Caki2 (cell line): ENCODE data around the gene RUVBL2. TPM values are rescaled to one million over a fixed set of nuclear protein-coding genes. Genes with fewer than 3 reads are reported as not detected.

Source experiments
- DNase-seq: peaks from one replicate; pipeline ENCODE4 v3.0.0-alpha.2; 2015; ENCODE audit warnings: low read depth
- in situ Hi-C: cut with HindIII; loops from 2 replicates; pipeline ENCODE4 v1.10.0; 2016; ENCODE audit warnings: low sequenced_read_pairs, low pct_unique_long_range_greater_than_20kb, mixed read lengths
- total RNA-seq: library from RNA; depleted of rRNA; stranded (reverse); fragments of >200 nt; shearing (Covaris generic); gene quantifications from 2 replicates; pipeline ENCODE4 v1.2.3, GENCODE V29; 2014; ENCODE audit warnings: low replicate concordance

The RUVBL2 gene
- total RNA-seq, 1 experiment from 2014 or later: 608 TPM

DNA sequence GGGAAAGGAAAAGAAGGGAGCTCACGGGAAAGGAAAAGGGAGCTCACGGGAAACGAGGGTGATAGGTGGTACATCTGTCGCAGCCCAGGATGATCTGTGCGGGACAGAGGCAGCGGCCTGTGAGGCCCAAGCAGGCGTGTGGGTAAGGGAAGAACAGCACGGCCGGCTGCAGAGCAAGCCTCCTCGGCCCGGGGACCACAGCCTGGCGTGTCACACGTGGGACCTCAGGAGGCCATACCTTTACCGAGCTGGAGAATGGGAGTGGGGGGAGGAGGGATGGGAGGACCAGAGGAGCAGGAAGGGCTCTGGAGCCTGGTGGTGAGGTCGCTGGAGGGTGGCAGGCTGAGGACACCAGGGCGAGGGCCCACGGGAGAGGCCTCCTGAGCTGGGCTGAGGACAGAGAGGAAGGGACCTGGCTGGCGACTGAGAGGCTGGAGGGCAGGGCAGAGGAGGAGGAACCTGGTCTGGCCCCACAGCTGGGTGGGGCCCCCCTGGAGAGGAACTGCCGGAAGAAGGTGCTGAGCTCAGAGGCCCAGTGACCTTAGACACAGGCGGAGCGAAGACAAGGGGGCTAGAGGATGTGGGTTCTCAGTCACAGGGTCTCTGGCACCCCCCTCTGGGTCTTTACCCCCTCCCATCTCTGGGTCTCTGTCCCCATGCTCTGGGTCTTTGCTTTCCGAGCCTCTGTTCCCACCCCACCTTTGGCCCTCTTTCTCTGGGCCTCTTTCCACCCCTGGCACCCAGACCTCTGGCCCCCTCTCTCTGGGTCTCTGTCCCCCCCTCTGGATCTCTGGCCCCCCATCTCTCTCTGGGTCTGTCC, 31.4 kb upstream of the RUVBL2 start:
- DNase-seq: peak; percentile 92
- in situ Hi-C loops: no loop called here

DNA sequence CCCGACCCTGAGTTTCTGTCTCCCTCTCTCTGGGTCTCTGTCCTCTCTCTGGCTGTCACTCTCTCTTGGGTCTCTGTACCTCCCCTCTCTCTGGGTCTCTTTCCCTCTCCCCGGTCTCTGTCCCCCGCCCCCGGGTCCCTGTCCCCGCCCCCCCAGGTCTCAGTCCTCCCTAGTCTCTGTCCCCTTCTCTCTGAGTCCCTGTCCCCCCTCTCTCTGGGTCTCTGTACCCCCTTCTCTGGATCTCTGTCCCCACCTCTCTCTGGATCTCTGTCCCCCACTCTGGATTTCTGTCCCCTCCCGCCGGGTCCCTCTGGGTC, 30.9 kb upstream of the RUVBL2 start:
- in situ Hi-C loops: no loop called here
- no peak for DNase-seq

DNA sequence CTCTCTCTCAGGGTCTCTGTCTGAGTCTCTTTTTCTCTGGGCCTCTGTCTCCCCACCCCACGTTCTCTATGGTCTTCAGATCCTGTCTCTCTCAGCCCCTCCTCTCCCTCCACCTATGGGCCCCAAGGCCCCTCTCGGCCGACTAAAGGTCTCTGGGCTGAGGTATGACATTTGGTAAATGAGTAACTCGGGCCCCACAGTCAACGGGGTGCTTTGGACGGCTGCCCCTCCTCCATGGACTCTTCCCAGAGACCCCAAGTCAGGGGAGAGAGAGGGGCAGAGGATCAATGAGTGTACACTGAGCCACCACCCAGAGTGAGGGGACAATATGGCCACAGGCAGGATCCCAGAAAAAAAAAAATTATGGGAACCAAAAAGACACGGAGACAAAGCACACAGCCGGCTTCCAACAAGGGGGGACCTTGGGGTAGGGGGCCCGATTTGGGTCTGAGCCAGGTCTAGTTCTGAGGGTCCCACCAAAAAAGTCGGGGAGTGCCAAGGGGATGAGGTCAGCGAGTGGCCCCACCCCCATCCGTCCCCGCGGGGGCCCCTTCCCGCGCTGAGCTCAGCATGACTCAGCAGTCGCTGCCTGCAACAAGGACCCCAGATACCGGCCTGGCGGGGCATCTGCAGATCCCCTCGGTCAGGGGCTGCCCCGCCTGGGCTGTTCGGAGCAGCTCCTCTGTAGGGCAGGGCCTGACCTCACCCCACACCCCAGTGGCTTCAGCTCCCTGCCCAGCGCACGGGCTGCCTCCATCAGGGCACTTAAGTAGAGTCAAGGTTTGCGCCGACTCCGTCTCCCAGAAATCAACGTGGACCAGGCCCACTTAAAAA, 30.1 kb upstream of the RUVBL2 start:
- DNase-seq: peak; percentile 89
- in situ Hi-C loops: no loop called here

DNA sequence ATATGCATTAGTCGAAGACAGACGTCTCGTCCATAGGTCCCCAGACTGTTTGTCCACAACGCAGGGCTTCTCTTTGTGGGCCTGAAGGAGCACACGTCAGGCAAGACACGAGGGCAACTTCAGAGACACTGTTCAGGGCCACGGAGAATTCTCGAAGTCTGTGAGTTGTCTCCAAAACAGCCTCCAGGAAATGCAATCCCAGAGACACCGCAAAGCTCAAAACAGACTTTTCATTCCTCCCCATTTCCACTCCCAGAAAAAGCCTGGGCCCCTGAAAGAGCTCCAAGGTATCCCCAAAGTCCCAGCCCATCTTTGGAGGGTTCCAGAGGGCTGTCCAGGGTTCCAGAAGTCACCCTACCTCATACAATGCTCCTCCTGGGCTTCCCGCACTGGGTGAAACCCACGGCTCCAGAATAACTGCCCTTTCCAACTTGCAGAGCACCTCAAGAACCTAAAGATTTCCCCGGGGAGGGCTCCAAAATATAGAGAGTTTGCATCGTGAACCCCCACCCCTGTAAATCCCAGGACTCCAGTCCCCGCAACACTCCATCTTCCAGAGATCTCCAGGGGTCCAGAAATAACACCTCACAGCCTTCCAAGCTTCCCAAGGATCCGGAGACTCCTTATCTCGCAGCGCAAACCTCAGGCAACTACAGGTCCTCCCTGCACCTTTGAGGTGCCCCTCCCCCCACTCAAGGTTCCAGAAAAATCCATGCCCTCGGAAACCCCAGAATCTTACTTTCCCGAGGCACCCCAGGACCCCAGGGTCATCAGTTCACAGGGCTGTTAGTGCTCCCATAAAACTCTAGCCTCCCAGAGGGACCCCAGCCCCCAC, 29.3 kb upstream of the RUVBL2 start:
- peak; percentile 65 for DNase-seq
- in situ Hi-C loops: no loop called here

DNA sequence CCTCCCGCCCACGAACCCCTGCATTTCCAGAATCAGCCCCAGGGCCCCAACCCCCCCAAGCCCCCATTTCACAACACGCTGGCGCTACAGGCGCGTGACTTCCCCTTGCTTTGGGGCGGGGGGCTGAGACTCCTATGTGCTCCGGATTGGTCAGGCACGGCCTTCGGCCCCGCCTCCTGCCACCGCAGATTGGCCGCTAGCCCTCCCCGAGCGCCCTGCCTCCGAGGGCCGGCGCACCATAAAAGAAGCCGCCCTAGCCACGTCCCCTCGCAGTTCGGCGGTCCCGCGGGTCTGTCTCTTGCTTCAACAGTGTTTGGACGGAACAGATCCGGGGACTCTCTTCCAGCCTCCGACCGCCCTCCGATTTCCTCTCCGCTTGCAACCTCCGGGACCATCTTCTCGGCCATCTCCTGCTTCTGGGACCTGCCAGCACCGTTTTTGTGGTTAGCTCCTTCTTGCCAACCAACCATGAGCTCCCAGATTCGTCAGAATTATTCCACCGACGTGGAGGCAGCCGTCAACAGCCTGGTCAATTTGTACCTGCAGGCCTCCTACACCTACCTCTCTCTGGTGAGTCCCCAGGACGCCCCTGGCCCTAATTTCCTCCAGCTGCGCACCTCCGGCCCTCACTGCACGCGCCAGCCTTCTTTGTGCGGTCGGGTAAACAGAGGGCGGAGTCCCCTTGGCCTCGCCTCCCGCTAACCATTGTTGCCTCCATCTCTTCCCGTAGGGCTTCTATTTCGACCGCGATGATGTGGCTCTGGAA, 28.5 kb upstream of the RUVBL2 start, which contains the start of gene FTL:
Gene FTL (plus strand): TSS at position 270 of the 766 bp plus-strand sequence. CDS start 199 bp downstream, at position 469.
- in situ Hi-C loops: no loop called here
- peak; percentile 97 for DNase-seq

DNA sequence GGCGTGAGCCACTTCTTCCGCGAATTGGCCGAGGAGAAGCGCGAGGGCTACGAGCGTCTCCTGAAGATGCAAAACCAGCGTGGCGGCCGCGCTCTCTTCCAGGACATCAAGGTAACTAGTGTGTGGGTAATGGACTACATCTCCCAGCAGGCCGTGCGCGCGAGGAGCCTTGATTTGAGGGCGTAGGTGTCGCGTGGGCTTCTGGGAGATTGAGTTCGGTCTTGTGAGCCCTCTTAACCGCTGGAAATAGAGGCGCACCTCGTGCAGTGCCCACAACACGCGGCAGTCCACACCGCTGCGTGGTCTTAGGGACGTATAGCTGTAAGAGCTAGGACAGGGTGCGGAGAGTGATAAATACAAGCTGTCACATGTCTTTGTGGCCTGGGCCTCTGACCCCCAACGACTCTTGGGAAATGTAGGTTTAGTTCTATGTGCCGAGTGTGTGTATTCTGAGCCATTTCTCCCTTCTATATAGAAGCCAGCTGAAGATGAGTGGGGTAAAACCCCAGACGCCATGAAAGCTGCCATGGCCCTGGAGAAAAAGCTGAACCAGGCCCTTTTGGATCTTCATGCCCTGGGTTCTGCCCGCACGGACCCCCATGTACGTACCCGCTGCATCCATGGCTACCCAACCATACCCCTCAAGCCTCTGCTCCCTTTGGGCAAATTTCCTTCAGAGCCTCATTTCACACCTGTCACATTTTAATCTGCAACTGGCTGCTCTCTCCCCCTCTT, 27.7 kb upstream of the RUVBL2 start:
- in situ Hi-C loops: no loop called here
- DNase-seq: peak; percentile 74

DNA sequence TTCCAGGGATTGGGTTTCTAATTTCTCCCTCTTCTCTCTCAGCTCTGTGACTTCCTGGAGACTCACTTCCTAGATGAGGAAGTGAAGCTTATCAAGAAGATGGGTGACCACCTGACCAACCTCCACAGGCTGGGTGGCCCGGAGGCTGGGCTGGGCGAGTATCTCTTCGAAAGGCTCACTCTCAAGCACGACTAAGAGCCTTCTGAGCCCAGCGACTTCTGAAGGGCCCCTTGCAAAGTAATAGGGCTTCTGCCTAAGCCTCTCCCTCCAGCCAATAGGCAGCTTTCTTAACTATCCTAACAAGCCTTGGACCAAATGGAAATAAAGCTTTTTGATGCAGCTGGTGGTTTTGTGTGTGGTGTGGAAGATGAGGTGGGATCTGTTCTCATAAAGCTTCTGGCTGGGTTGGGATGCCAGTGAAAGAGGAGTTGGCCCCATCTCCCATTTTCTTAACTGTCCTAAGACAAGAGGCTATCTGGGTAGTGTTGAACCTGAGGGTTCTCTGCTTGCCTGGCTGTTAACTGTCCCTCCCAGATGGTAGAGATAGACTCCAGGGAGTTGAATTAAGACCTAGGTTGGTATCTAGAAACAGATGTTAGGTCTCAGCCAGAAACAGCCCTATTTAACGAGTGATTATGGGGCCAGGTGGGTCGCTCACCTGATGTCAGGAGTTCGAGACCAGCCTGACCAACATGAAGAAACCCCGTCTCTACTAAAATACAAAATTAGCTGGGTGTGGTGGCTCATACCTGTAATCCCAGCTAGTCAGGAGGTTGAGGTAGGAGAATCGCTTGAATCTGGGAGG, 26.9 kb upstream of the RUVBL2 start:
- in situ Hi-C loops: no loop called here
- peak; percentile 50 for DNase-seq

DNA sequence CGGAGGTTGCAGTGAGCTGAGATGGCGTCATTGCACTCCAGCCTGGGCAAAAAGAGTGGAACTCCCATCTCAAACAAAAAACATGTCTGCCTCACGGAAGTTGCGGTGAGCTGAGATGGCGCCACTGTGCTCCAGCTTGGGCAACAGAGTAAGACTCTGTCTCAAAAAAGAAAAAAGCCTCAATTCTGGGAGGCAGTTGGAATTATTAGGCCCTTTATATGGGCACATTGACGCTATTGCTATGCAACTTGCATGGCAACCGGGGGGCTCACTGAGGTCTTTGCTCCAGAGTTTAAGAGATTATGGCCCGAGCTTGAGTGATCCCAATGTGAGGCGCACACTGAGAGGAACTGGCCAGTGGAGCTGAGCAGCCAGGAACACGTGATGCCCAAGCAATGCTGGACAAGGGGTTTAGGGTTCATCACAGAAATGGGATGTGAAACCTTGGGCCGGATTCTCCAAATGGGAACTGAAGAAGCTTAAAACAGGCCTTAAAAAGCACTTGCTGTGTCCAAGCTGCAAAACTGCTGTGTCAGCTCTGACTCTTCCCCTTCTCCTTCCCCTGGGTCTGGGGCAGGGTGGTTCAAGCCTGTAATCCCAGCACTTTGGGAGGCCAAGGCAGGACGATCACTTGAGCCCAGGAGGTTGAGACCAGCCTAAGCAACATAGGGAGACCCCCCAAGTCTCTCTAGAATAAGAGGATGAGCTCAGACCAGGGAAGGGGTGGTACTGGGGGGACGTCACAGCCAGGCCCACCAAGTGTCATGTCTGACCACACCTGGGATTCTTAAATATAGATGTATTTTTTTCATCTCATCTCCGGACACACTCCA, 26.1 kb upstream of the RUVBL2 start:
- in situ Hi-C loops: no loop called here

DNA sequence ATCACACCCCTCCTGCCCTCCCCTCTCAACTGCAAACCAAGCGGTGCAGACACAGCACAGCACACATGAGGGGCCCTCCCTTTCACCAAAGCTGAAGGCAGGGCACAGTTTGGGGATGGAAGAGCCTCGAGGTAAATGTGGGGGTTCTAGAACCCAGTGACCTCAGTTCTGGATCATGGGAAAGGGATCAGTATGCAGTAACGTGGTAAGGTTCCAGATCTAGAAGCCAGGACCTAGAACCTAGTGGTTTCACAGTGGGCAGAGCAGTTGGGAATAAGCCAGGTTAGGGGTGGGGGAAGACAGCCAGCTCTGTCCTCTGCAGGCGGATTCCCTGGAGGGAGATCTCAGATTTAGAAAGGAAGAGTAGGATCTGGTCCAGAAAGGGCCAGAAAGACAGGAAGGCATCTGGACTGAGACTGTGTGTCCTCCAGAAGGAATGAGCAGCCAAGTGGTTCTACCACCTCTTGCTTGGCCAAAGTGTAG, 25.5 kb upstream of the RUVBL2 start:
- in situ Hi-C loops: no loop called here
- no peak for DNase-seq

More for the DNA sequence above, 26.1 kb upstream of the RUVBL2 start:
- DNase-seq: peak; percentile 73

DNA sequence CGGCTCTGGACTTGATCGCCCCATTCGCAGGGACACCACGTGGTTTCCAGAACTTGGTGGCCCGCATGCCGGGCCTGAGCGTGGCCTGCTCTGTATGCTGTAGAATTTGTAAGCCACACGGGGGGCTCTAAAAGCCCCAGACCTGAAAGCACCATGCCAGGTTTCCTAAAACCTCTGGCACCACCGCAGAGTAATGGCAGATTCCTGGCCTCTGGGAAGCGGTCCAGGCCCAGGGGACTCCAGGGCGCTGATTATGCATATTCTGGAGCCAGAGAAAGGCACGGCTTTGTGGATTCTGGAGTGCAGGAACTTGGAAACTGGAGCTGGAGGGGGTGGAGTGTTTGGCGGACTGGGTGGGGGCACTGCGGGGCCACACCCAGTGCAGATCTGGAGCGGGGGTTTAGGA, 24.9 kb upstream of the RUVBL2 start:
- no peak for DNase-seq
- in situ Hi-C loops: no loop called here

DNA sequence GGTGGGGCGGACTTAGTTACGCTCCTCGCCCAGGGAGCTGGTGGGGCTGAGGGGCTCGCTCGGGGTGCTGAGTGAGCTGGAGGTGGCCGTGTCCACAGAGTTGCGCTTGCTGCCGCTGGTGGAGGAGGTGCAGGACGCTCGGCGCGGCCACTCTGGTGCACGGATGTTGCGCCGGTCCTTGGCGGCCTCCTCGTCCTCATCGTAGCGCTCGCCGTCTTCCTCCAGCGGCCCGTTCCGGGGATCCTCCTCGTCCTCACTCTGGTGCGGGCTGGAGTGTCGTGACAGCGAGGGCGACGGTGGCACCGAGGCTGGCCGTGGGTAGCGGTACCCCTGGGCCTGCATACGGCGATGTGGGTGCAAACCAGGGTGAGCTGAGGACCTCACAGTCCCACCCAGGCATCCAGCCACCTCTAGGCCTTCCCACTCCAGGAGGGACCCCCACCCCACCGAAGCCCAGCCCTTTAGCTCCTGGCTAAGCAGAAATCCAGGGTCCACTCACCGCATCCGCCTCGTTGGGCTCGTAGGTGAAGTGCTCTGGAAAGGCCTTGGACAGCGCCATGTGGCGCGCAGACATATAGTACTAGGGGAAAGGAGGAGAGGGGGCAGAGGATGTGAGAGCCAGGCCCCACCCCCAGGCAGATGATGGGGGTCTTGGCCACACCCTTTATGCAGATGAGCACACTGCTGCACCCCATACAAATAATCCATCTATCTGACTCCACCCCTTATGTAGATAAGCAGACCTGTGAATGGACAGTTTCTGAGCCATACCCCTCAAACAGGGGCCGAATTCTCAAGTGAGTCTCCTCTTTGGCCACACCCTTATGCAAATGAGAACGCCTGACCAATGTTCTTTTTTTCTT, 24.2 kb upstream of the RUVBL2 start:
- in situ Hi-C loops: no loop called here
- DNase-seq: peak; percentile 97

DNA sequence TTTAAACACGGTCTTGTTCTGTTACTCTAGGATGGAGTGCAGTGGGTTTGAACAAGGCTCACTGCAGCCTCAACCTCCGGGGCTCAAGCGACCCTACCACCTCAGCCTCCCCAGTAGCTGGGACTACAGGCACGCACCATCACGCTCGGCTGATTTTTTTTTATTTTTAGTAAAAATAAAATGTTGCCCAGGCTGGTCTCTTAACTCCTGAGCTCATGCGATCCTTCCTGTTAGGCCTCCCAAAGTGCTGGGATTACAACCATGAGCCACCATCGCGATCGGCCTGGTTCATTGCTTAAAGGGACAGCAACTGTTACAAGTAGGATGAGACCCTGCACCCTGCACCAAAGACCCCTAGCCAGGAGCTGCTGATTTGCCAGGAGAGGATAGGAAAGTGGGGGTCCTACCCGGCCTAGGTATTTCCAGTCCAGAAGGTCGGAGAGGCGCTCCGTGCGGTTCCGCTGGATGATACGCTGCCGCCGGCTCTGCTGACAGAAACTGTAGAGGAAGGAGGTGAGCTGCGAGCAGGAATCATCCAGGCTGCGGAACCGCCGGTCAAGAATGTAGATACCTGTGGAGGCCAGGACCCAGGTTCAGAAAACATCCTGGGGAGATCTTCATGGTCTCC, 23.4 kb upstream of the RUVBL2 start:
- no peak for DNase-seq
- in situ Hi-C loops: no loop called here

DNA sequence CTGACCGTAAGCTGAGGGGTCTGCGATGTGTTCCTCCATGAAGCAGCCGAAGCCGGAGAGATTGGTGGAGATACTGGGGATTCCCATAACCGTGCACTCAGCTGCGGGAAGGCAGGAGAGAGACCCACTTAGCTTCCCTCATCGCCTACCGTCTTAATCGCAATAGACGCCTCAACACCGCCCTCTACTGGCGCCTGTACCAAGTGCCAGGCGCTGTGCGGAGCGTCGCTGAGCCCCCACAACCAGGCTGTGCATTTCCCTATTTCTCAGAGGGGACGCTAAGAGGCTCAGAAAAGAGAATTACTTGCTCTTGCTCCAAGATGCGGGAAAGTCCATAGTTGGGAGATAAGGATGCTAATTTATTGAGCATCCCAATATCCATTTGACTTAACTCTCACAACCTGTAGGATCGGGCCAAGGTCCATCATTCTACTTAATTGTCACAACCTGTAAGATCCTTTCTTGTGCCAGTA, 22.7 kb upstream of the RUVBL2 start:
- in situ Hi-C loops: no loop called here
- peak; percentile 50 for DNase-seq
